Stimulated activated CD4-positive, alpha-beta T cell treated with anti-CD3 and anti-CD28 coated beads, Interleukin-2, amount 100 ng/mL, for 4 hours (primary cell): Measurements from ENCODE around the gene SLC6A4.
"Not testable (repeated sequence)": the region's sequence is repeated elsewhere in the genome, so short reads cannot be mapped to it uniquely, and the experiment has no call there.

Experiments used
- DNase-seq: peaks from one replicate; pipeline ENCODE4 v3.0.0-alpha.2; 2020; ENCODE audit warnings: low read depth

The SLC6A4 gene

DNA sequence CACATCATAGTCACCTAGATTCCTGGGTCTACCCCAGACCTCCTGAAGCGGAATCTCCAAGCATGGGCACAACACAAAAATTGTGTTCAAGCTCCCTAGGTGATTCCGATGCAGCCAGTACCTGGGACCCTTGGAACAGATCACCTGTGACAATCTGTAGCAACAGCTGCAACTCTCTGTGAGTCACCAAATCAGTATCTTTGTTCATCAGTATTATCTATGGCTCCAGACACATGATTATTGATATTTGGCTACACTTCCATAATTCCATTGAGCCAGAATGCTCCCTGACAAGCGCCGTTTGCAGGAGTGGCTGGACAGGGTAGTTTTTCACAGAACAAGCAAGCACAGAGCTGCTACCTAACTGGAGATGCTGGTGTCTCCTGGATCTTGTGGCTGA, 16.2 kb downstream of the SLC6A4 start:
- no peak for DNase-seq

DNA sequence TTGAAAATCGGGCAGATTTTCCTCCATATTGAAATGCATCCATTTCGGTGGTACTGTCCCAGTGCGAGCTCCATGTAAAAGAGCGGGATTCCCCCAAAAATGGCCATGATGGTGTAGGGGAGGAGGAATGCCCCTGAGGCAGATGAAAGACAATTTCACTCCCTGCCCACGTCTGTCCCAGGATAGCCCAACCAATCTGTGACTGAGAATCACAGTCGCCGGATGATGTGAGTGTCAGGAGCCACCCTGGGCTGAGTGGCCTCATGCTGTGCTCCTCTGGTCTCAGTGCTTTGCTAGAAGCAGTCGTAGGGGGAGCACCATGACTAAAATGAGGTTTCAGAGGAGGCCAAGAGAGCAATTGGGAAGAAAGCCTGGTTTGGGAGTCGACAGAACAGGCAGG, 16.7 kb downstream of the SLC6A4 start:
- no peak for DNase-seq

DNA sequence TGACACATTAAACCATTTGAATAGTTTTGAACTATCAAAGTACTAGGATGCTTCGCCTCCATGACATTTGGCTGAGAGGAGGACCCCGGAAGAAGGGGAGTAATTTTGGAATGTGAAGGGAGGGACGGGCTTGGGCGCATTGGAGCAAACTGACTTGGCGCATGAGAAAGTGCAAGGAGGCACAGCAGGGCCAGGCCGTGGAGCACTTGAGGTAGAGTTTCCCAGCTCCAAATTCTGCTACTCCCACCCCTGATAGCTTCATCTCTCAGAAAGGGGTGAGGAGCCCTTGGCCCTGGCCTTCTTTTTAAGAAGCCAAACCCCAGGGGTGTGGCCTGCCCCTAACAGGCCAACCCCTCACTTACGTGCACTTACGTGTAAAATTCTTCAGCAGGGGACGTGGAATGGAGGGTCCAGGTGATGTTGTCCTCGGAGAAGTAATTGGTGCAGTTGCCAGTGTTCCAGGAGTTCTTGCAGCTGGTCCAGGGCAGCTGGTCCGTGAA, 17.7 kb downstream of the SLC6A4 start:
- no peak for DNase-seq

DNA sequence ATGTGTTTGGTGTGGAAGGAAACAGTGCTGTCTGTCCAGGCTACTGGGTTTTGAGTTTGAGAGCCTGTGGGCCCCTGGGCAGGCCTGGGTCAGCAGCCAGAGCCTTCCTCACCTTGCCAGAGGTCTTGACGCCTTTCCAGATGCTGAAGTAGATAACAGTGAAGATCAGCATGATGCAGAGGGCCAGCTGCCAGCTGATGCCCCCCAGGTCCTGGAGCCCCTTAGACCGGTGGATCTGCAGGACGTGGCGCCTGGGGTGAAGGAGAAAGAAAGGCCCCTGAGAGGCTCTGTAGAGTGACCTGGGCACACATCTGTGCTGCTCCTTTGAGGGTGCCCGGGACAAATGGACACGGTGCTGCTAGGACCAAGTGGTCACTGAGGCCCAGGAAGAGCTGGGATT, 18.4 kb downstream of the SLC6A4 start:
- DNase-seq, result no peak

DNA sequence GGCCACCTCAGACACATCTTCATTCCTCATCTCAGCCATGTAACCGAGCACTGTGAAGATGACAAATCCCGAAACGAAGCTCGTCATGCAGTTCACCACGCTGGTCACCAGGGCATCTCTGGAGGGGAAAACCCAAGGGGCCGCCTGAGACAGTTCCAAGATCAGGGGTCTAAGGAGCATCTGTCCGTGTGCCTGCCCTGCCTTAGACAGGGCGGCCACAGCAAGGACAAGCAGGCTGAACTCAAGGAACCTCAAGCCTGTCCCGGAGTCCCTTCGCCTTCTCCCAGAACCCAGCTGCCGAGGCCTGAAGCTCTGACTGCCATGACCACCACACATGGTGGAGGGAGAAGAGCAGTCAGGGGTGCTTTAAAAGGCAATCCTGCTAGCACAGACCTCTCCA, 22.7 kb downstream of the SLC6A4 start:
- DNase-seq, result no peak

DNA sequence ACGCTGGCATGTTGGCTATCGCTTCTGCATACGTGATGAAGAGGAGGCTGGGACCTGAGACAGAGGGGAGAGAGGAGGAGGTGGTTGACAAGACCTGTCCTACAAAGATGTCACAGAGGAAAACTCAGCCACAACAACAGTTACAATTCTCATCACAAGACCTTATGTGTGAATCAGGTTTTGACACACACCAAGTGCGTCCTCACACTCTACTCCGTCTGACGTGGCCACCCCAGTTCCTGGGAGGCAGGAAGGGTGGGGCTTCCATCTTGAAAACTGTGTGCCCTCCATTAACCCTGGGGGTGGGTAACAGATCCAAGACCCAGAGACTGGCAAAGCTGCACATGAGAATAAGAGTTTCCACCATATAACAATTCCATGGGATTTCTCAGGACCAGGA, 24.1 kb downstream of the SLC6A4 start:
- no peak for DNase-seq

DNA sequence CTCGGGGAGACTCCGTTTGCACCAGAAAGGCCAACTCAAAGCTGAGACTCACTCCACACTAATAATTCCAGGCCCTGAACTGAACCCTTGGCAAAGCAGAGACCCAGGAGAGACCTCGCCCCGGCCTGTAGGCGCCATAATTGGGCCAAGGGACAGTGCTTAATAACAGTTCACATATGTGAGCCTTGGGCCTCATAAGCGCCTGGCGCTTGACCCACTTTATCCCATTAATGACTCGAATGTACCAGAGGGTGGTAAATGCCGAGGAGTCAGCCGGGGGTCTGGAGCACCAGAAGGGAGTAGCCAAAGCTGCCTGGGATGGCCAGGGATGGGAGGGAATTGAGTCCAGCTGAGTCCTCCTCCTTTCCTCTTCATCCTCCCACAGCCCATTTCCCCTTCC, 24.6 kb downstream of the SLC6A4 start:
- no peak for DNase-seq

DNA sequence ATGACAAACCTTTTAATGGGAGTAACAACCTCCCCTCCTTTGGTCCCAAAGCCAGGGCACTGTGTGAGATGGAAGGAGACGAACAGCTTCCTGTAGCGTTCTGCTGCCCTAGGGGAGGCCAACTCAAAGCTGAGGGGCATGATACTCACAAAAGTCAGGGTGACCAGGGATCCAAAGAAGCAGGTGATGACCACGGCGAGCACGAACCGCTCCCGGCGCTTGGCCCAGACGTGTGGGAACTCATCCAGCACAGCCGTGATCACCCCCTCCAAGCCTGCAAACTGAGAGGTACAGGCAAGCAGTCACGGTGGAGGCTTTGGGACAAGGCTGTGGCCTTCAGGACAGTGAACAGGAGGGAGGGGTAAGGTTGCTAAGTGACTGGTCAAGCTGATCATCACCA, 25.1 kb downstream of the SLC6A4 start:
- no peak for DNase-seq

DNA sequence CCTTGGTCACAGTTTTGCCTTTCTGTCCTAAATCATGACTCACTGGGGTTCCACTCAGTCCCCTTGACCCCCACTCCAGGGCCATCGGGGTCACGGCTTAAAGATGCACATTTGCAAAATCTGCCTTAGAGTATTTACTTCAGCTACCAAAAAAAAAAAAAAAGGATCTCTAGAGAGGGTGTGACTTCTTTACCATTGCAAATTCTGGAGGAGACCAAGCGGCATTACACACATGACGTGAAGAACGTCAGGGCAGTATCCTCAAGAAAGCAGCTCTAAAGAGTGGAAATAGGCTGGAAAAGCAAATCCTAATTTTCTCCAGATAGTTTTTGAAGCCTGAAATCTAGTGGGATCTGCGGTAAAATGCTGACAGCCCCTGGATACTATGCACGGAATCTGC, 25.6 kb downstream of the SLC6A4 start:
- no peak for DNase-seq

DNA sequence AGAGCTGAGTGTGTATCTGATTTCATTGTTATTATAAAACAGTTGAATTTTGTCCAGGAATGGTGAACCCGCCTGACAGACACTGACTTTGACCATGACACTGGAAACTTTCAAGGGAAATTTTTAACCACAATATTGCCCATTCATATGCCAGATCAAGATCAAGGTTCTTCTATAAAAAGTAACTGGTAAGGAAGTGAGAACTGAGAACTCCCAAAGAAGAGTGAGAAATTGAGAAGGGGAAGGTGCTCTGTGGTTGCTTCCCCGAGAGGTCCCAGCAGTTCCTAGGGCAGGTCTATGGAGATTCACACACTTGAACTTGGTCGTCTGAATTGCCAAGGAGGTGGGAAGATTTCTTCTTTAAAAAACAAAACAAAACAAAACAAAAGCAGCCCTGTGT, 27.3 kb downstream of the SLC6A4 start:
- no peak for DNase-seq

DNA sequence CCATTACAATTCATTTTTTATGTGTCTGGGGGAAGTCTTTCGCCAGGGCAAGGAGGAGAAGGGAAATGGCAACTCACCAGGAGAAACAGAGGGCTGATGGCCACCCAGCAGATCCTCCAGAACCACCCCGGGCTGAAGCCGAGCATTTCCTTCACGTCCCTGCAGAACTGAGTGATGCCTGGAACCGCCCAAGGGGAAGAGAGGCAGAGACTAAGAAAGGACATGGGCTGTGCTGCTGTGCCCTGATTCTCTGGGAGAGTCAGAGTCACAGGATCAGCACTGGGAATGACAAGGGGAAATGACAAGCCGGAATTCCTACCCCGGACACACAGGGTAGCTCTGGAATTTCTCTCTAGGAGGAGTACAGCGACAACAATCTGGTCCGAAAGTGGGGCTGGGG, 27.8 kb downstream of the SLC6A4 start:
- DNase-seq, result no peak

DNA sequence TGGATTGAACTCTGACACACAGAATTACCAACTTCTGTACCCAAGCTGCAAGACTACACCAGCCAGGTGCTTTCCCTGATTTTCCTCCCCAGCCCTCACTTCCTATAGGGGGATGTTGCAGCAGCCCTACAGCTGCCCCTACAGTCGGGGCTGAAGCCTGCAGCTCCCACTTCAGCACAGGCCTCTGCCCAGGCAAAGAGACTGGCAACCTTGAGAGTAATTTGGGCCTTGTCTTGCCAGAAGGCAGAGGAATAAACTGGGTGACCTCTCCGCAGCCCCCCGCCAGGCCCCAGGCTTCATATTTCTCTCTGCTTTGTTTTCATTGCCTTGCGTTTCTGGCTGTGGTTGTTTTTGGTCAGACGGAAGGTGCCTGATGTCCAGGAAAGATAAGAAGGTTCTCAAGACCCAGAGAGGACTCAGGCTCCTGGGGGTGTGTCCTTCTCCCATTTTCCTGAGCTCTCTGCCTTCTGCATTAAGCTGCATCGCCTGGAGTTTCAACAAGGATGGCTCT, 32.0 kb downstream of the SLC6A4 start:
- DNase-seq, result no peak

DNA sequence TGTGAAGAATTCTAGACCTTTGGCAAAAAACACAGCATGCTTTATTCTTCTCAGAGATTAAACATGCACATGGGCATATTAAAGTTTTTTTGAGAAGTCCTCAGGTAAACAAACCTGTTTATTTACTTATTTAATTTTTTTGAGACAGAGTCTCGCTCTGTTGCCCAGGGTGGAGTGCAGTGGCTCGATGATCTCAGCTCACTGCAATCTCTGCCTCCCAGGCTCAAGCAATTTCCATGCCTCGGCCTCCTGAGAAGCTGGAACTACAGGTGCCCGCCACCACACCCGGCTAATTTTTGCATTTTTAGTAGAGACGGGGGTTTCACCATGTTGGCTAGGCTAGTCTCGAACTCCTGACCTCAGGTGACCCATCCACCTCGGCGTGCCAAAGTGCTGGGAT, 34.8 kb downstream of the SLC6A4 start:
- not testable (repeated sequence) for DNase-seq

DNA sequence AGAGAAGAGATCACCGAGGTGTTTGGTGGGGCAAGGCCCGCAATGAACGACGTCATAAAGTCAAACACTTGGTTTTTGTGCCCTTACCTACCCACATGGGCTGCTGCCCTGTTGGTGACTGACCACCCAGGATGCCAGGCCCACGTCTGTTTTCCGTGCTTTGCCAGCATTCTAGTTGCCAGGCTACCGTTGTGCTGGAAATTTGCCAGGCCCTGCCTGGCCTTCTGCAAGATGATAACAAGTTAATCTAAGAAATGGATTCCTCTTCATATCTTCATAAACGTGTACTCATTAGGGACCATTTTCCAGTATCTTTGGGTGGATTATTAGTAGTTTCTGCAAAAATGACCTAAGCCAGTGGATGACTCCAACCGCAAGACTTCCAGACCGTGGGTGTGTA, 35.4 kb downstream of the SLC6A4 start:
- no peak for DNase-seq

DNA sequence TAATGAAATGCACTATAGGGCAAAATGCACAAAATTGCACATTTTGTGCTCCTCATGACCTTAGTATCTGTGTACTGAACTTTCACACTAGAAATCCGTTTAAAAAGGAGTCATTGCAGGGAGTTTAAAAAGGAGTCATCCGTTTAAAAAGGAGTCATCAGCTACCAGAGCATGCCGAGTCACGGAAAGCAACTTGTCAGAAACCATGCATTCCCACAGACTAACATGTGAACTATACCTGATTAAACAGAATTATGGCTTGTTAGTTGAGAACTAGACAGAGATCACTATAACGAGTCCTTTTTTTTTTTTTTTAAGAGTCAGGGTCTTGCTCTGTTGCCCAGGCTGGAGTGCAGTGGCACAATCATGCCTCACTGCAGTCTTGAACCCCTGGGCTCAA, 35.9 kb downstream of the SLC6A4 start:
- DNase-seq, result no peak

DNA sequence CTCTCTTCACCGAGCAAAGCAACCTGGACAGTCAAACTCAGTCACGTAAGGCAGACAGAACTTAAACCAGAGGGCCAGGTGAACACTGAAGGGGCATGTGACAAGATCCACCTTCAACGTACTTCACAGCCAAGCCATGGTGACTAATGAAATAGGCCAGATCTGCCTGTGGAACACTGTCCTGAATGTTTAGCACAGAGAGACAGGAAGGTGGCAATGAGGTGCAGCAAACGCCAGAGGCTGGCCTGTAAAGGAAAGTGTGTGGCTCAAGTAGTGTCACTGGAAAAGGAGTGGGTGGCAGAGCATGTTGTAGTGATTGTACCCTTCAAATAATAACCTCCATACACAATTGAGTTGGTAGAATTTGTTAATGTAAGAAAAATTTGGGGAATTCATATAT, 38.1 kb downstream of the SLC6A4 start:
- no peak for DNase-seq

DNA sequence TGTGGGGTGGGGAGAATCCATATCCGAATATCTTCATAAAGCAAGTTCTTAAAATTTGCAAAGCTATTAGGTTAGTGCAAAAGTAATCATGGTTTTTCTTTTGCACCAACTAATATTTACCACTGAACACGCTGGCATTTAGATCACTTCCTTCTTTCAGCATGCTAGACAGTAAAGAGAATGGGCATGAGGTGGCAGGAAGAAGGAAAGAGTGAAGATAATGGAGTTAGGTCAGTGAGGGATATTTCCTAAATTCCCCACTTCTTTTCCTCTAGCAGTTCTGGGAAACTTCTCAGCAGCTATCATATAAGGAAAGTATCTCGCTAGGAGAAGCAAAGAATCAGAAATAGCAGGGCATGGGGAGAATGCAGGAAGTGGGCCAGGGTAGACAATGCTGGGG, 39.0 kb downstream of the SLC6A4 start:
- no peak for DNase-seq

DNA sequence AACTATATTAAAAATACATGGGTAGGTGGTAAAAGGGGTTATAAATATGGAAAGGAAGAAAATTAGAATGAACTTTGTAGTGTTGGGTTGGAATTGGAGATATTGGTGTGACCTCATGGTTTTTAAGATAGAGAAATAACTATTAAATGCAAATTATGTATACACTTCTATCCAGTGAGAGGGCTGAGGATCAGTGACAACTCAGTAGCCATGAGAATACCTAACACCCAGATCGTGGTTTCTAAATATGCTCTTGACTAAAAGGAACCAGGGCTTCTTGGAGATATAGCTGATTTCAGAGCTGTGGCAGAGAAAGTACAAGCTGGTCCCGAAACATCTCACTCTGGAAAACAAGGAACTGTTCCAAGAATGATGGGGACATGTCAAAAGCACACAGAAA, 44.4 kb downstream of the SLC6A4 start:
- no peak for DNase-seq

DNA sequence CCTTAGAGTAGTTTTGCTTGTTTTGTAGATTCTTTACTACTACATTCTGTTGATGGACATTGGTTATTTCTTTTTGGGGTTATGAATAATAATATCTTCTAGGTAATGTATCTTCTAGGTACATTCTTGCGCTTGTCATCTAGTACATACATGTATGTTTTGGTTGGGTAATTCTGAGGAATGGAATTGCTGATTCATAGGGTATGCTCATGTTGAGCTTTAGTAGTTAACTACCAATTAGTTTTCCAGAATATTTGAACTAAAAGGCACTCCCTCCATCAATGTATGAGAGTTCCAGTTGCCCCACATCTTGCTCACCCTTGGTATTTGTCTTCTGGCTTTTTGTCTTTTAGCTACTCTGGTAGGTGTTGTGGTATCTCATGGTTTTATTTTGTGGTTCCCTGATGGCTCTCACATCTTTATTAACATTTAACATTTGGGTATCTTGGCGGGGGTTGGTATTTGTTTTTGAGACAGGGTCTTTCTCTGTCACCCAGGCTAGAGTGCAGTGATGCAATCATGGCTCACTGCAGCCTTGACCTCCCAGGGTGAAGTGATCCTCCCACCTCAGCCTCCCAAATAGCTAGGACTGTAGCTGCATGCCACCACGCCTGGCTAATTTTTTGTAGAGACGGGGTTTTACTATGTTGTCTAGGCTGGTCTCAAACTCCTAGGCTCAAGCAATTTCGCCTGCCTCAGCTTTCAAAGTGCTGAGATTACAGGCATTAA, 47.1 kb downstream of the SLC6A4 start:
- no peak for DNase-seq

DNA sequence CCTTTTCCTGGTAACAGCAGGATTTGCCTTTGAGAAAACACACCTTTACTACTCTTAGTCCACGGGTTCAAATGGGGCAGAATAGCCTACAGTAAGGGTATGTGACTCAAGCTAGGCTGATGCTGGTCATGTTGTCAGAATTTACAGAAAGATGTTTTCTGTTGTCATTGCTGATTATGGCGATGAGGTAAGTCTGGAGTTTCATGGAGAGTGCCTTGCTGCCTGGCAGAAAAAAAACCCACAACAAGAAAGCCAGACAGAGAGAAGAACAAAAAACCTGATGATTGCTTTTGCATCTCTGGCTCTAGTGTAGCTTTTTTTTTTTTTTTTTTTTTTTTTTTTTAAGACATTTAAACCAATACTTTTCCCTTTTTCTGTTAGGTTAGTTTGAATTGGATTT, 47.9 kb downstream of the SLC6A4 start:
- DNase-seq, result no peak

DNA sequence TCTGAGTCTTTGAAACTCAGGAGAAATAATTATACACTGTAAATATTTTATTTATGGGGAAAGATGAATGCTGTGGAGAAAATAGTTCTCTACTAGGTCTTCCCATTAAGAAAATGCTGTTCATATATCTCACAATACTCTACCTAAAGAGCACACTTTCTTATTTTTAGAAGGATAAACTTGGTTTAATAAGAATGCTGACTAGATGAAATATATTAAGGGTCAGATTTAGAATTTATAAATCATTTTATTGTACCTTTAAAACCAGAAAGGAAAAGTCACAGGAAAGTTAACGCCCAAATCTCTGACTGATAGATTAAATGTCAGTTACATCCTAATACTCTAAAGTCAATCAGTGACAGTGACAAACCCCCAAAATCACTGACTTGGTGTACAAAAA, 48.7 kb downstream of the SLC6A4 start:
- DNase-seq, result no peak

DNA sequence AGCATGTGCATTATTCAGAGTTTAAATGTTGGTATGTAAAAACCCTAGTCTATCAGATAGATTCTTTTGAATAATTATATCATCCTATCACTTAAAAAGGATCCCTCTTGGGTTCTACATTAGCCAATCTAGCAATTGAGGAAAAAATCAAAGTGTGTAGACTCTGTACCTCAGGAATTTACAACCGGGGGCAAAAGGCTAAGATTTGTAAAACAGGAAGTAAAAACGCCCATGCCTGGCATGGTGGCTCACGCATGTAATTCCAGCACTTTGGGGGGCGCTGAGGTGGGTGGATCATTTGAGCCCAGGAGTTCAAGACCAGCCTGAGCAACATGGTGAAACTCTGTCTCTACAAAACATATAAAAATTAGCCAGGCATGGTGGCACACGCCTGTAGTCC, 58.6 kb downstream of the SLC6A4 start:
- no peak for DNase-seq

DNA sequence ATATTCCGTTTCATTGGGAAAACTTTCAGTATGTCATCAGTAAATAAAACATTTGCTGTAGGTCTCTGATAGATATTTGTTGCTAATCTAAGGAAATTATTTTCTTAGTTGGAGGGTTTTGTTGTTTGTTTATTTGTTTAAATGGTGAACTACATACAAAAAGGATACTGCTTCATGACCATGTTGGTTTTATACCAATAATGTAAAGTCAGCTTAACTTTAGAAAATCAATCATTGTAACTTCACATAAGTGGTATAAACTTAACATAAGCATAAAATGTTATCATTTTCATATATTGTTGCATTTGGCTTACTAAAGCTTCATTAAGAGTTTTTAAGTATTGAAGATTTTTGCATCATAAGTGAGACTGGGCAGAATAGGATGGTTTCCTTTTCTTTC, 60.9 kb downstream of the SLC6A4 start:
- DNase-seq, result no peak

DNA sequence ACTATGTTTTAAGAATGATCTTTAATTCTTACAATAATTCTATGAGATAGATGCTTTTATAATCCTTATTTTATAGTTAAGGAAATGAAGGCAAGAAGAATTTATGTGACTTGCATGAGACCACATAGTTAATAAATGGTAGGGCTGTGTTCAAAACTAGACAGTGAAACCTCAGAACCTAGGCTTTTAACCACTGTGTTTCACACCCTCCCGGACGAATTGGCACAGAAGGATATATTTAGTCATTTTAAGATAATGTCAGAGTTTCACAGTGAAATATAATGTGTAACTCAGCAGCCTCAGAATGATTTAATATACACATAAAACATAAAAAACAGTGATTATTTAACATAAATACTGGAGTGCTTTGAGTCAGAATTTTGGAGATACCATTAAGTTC, 61.8 kb downstream of the SLC6A4 start:
- no peak for DNase-seq
